ENCODE measurements around the gene HAVCR2.

DNA sequence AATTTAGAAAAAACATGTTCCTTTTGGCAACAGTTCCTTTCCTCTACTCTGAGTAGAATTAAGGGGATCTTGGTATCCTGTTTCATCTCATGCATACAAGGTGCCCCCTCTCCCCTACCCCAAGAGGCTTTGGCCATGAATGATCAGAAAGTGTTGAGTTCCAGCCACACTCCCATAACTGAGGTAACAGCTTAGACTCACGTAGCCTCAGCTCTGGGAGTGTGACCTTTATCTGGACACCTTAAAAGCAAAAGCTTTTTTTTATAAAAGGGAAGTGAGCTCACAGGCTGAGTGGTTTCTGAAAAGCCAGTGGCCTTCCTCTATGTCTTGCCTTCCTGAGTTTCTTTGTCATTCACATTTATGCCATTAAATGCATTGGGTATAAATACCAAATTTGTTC is 900 bp upstream of the HAVCR2 start:
- TF ChIP-seq, protein P1, sequence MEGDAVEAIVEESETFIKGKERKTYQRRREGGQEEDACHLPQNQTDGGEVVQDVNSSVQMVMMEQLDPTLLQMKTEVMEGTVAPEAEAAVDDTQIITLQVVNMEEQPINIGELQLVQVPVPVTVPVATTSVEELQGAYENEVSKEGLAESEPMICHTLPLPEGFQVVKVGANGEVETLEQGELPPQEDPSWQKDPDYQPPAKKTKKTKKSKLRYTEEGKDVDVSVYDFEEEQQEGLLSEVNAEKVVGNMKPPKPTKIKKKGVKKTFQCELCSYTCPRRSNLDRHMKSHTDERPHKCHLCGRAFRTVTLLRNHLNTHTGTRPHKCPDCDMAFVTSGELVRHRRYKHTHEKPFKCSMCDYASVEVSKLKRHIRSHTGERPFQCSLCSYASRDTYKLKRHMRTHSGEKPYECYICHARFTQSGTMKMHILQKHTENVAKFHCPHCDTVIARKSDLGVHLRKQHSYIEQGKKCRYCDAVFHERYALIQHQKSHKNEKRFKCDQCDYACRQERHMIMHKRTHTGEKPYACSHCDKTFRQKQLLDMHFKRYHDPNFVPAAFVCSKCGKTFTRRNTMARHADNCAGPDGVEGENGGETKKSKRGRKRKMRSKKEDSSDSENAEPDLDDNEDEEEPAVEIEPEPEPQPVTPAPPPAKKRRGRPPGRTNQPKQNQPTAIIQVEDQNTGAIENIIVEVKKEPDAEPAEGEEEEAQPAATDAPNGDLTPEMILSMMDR (IDR thresholded peaks at IDR 0.05; ENCODE audit: low read depth, low read length, poor library complexity, severe bottlenecking) = no peak
- no peak for TF ChIP-seq EZH2phosphoT487 (IDR thresholded peaks at IDR 0.05; ENCODE audit: borderline replicate concordance, low read length)

All from DOHH2 (cell line).